DOHH2 (cell line): Measurements from ENCODE around the gene SARS1.

Source experiments
- EZH2phosphoT487 ChIP-seq: fragments of 200-600 bp; sonication (generic); IDR thresholded peaks from 2 replicates; pipeline ENCODE4 v1.6.1; 2017; ENCODE audit warnings: borderline replicate concordance, mild to moderate bottlenecking, antibody characterized with exemption, low read length, moderate library complexity, mixed read lengths
- TF ChIP-seq, protein P1 (sequence below): fragments of 200-600 bp; sonication (generic); IDR thresholded peaks from one replicate; pipeline ENCODE4 v1.5.1; 2014; ENCODE audit warnings: antibody characterized with exemption, mild to moderate bottlenecking, low read depth, low read length; ENCODE audit not compliant: poor library complexity, severe bottlenecking

DNA sequence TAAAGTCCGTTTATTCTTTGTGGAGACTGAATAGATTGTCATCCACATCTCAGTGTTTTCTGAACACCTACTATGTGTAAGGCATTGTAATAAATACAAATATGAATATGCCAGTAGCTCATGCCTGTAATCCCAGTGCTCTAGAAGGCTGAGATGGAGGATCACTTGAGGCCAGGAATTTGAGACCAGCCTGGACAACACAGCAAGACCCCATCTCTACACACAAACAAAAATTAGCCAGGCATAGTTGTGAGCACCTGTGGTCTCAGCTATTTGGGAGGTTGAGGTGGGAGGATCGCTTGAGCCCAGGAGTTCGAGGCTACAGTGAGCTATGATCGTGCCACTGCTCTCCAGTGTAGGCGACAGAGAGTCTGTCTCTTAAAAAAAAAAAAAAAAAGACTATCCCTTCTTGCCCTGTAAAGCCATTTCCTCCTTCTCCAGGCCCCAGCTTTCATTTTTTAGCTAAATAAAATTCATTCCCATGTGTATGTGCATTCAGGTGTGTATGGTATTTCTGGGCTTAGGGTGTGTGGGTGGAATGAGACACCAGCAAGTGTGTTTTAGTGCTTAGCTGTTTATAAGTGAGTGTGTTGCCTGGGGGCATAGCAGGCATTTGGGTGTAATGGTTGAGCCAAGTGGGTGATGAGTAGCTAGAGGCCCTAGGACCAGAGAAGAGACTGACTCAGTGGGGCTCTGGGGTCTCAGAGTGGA is 43.4 kb downstream of the SARS1 start:
- TF ChIP-seq, protein P1, sequence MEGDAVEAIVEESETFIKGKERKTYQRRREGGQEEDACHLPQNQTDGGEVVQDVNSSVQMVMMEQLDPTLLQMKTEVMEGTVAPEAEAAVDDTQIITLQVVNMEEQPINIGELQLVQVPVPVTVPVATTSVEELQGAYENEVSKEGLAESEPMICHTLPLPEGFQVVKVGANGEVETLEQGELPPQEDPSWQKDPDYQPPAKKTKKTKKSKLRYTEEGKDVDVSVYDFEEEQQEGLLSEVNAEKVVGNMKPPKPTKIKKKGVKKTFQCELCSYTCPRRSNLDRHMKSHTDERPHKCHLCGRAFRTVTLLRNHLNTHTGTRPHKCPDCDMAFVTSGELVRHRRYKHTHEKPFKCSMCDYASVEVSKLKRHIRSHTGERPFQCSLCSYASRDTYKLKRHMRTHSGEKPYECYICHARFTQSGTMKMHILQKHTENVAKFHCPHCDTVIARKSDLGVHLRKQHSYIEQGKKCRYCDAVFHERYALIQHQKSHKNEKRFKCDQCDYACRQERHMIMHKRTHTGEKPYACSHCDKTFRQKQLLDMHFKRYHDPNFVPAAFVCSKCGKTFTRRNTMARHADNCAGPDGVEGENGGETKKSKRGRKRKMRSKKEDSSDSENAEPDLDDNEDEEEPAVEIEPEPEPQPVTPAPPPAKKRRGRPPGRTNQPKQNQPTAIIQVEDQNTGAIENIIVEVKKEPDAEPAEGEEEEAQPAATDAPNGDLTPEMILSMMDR = no peak
- TF ChIP-seq EZH2phosphoT487 = no peak
